GM18508 (cell line): ENCODE data around the gene PPP1CC.
"Not testable (repeated sequence)": the region's sequence is repeated elsewhere in the genome, so short reads cannot be mapped to it uniquely, and the experiment has no call there.

ENCODE experiments used
- ATAC-seq: cut with Tn5 transposase; IDR thresholded peaks from one replicate; pipeline ENCODE4 v1.9.1; 2021; ENCODE audit warnings: moderate number of reproducible peaks; ENCODE audit not compliant: insufficient read depth, unreplicated experiment

Gene PPP1CC

DNA sequence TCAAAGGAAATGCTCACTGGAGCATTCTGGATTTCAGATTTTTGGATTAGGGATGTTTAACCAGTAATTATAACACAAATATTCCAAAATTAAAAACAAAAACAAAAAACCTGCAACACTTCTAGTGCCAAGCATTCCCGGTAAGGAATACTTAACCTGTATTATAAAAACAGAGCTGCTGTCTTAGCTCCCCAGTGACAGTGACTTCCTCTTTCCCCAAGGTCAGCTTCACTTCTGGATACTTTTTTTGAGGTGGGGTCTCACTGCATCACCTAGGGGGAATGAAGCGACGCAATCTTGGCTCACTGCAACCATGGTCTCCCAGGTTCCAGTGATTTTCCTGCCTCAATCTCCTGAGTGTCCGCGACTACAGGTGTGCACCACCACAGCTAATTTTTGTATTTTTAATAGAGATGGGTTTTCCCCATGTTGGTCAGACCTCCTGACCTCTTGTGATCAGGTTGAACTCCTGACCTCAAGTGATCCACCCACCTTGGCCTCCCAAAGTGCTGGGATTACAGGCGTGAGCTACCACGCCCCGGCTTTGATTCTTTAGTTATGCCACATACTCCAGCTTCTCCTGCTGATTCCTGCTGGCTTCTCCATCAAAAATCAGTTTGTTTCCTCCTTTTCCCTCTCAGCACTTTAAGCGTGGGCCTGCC lies 15.9 kb downstream of the PPP1CC start:
- ATAC-seq = no peak

DNA sequence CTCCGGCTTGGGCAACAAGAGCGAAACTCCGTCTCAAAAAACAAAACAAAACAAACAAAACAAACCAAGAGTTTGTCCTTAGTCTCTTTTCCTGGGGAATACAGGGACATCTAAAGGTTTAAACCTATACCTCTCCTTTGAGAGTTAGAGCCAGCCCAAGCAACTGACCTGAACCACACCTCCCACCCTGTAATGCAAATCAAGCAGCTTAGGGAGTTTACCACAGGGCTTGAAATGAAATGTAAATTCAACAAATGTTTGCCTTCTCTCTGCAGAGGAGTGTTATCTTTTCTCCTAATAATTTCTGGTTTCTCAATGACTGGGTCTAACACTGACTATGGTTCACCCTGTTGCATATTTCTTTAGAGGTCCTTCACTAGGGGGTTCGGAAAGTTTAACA lies 16.7 kb downstream of the PPP1CC start:
- ATAC-seq = no peak

DNA sequence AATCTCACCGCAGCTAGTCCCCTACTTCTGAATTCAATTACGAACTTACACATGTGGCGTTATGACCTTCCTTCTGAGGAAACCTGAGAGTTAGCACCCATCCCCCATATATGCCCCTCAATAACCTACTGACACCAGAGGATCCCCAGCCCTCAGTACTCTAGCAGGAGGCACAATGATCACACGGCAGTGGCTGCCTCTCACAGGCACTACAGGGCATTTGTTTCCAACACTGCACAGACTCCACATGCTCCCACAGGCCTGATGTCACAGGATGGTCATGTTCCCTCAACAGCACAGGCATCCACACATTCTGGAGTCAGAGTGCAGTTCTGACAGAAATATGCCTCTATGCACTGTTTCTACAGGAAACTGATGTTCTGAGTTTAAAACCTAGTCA lies 17.4 kb downstream of the PPP1CC start:
- ATAC-seq = no peak

DNA sequence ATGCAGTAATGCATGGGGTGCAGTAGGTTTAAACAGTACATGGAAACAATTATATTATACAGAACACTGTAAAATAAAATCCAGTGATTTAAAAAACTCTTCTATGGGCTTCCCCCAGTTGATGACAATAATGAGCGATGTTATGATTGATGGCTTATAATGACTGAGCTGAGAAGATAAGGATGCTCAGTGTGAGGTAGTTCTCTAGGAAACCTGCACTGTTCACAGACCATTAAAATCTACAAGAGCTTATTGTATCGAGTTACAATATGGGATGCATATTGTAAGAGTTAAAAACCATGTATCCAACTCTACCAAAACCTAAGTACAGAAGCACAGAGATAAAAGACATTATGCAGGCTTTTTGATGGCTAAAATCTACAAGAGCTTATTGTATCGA lies 19.8 kb downstream of the PPP1CC start:
- not testable (repeated sequence) for ATAC-seq

DNA sequence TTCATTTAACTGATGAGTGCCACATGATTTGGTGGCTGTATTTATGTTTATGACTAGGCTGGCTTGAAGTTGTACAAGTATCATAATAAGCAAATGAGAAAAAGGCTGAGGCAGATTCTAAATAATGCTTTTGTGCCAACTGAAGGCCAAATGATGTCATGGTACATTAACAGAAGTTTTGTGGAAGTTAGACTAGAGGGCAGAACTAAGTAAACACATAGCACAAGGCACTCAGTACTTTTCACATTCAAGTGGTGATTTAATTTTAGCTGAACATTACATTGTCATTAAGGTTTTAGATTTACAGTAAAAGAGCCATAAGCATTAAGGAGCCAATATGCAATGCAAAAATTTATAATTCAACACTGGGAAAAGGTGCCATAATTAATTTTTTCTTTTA lies 21.1 kb downstream of the PPP1CC start:
- no peak for ATAC-seq

DNA sequence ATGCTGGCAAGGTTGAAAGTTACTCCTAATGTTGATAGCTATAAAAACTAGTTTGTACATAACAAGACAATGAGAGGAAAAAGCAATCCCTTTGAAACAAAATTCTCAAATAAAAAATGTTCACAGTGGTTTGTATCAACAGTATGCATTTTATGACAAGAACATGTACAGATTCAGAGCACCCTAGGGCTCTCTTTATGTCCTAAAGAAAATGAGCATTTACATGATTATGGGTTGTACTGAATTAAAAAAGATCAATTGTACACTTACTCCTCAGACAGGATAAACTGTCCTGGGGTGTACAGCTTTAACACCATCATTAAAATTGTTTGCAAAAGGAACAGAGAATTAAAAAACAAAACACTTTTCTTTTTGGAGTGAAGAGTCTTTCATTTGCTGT lies 22.2 kb downstream of the PPP1CC start:
- no peak for ATAC-seq

DNA sequence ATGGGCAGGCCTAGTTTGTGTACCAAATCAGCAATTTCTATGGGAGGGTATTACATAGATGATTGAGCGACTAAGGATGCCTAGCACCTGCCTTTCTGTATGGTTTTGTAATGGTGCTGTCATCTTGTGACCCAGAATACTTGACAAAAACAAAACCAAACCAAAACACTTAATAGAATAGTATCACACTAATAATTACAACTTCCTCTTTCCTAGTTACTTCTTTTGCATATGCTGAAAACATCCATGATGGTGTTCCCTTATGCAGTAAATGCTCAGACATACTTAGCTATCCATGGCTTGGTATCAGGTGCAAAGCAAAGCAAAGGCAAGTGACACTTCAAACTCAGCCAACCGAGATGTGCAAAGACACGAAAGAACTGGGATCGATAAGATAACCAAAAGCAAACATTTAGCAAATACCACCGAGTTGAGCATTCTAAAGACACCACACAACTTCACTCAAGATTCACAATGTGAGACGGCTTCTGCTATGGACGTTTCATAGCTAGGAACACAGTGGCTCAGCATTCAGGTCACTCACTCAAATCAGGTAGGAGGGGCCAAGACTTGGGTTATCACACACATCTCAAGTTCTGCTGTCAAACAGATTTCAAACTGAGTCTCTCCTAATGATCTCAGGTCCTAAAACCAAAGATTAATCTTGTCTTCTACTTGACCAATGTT lies 24.3 kb downstream of the PPP1CC start:
- no peak for ATAC-seq

DNA sequence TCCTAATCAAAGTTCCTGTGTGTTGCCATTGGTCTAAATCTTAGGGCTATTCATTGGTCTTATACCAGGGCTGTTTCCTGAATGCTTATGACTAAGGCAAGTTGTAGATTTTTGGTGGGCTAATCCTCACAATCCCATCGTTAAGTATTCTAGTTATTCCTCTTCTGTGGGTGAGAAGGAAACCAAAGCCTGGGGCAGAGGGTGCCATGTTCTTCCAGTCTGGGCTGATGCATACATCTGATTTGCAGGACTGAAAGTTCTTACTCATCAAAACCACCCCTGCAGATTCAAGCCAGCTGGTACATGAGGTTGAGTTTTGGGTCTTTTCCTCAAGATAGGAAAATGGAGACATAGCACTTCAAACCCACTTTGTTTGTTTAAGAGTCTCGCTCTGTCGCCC lies 25.7 kb downstream of the PPP1CC start:
- no peak for ATAC-seq

DNA sequence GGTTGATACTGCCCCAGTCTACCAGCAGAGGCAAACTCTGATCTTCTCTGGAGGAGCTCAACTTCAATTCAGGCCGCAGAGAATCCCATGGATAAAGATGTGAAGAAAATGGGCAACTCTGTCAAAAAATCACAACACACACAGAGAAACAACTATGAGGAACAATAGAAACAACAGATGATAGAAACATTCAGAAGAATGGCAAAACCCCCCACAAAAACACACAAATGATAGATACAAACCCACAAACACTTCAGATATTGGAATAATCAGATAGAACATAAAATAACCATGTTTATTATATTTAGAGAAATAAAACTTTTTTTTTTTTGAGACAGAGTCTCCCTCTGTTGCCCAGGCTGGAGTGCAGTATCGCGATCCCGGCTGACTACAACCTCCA lies 33.8 kb downstream of the PPP1CC start:
- ATAC-seq = no peak

DNA sequence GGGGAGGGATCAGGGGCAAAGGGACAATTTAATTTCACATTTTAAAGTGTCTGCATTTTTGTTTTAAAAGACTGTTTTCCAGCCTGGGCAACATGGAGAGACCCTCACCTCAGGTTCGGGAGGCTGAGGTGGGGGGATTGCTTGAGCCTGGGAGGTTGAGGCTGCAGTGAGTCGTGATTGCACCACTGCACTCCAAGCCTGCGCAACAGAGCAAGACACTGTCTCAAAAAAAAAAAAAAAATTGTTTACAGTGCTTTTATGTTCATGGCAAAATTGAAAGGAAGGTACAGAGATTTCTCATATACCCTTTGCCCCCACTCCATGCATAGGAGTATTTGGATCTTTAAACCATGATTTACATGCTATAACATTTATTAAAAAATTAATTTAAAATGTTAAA lies 37.4 kb downstream of the PPP1CC start:
- no peak for ATAC-seq

DNA sequence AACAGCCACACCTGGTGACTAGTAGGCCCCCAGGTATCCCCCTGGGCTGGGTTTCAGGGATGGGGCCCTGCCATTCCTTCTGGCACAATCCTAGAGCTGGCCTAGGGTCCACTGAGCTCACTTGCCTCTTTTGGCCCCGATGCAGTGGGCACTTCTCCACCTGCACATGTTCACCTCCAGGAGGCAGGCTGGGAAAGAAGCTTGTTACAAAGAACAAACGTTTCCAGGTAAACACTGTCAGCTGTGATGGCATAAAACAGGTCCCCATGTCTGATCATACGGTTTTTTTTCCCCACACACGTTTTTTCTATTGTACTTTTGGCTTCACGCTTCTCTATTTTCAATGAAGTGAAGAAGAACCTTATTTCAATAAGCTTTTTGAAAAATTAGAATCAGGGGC lies 37.9 kb downstream of the PPP1CC start:
- ATAC-seq = no peak

DNA sequence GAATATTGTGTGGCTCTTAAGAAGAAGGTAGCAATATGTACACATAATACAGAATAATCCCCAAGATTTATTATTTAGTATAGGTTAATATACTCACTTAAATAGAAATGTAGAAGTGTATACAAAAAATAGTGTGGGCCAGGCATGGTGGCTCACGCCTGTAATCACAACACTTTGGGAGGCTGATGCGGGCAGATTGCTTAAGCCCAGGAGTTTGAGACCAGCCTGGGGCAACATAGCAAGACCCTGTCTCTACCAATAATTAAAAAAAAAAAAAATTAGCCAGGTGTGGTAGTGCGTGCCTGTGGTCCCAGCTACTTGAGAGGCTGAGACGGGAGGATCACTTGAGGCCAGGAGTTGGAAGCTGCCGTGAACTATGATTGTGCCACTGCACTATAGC lies 38.5 kb downstream of the PPP1CC start:
- no peak for ATAC-seq

DNA sequence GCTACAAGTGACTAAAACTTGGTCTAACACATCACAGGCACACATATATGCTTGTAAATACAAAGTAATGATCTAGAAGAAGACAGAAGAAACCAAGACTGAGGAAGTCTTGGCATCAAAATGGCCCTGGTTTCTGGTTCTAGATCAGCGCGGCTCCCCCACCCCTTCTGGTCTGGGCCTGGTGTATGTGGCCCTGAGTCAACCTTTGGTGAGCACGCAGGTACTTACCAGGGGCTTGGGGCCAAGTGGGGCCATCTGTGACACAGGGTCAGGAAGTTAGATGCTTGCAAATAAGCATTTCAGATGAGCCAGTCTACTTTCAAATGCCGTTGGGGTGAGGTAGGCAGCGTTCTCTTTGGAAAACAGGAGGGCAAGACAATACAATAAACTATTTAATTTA lies 40.6 kb downstream of the PPP1CC start:
- ATAC-seq = no peak

DNA sequence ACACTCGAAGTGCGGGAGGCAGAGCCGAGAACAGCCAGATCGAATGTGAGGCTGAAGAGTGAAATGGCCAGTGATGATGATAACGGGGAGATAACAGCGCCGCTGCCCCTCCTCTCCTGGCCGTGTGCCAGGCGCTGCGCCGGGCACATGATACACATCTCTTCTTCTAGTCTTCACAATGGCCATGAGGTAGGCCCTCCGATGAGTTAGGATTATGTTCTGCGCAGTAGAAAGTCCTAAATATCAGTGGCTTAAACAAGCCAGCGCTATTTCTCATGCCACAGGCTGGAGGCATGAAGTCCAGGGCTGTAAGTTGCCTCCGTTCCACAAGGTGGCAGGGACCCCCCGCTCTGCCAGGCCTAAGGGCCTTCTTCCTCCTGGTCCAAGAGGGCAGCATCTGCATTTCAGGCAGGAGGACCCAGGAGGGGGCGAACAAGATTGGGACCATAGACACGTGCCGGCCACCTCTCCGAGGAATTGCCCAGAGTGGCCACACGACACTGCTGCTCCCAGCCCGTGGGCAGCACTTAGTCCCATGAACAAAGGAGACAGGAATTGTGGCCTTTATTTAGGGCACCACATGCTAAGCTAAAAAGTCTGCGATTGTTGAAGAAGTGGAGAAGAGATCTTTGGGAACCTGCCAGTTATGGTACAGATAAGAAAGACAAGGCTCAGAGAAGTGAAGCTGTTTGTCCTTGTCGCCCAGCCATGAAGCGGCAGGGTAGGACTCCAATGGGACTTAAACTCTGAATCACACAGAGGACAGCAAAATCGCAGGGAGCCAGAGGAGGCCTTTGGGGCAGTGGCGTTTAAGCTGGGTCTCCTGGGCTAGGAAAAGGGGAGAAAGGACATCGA lies 42.9 kb downstream of the PPP1CC start:
- no peak for ATAC-seq

DNA sequence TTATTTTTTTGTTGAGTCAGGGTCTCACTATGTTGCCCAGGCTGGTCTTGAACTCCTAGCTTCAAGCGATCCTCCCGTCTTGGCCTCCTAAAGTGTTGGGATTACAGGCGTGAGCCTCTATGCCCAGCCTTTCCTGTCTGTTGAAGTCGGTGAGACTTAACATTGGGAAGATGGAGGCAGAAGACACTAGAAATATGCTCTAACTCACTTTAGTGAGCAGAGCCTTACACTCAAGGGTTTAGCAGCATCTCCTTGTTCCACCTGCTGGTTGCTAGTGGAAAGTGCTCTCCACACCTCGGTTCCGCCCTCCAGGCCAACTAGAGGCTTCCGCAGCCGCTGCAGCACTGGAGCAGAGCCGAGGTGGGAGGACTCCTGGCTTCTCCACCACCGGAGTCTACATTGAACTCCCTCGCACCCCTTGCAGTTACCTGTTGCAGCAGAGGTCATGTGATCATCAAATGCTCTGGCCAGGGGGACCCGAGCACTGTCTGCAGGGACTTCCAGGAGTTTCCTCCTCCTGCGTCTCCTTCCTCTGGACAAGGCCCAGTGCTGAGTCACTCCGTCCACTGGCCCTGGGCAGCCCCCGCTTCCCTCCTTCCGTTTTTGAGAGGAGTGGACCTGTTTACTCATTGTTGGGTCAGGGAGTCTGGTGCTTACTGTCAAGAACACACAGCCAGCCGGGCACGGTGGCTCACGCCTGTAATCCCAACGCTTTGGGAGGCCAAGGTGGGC lies 44.4 kb downstream of the PPP1CC start:
- ATAC-seq = peak; percentile 70

DNA sequence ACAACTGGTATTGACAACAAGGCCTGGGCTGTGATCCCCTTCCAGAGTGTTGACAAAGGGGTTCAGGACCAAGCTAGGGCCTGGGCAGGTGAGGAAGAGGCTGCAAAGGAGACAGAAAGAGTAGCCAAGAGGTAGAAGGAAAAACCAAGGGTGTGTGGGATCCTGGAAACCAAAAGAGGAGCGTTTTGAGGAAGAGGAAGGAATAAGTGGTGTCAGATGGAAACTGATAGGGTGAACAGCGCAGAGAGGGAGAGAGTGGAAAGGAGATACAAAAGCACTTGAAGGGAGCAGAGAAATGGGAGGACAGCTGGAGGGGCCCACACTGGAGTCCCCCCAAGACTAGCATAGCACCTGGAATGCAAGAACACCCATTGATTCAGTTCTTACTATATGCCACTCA lies 45.5 kb downstream of the PPP1CC start:
- no peak for ATAC-seq

DNA sequence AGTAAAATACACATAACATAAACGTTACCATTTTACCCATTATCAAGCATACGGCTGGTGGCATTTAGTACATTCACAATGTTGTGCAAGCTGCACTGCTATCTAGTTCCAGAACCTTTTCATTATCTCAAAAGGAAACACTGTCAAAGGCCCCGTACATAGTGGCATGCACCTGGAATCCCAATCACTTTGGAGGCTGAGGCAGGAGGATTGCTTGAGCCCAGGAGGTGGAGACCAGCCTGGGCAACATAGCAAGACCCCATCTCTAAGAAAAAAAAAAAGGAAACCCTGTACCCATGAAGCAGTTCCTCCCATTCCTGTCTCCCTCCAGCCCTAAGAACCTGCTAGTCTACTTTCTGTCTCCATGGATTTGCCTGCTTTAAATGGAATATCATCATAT lies 46.4 kb downstream of the PPP1CC start:
- ATAC-seq = no peak

DNA sequence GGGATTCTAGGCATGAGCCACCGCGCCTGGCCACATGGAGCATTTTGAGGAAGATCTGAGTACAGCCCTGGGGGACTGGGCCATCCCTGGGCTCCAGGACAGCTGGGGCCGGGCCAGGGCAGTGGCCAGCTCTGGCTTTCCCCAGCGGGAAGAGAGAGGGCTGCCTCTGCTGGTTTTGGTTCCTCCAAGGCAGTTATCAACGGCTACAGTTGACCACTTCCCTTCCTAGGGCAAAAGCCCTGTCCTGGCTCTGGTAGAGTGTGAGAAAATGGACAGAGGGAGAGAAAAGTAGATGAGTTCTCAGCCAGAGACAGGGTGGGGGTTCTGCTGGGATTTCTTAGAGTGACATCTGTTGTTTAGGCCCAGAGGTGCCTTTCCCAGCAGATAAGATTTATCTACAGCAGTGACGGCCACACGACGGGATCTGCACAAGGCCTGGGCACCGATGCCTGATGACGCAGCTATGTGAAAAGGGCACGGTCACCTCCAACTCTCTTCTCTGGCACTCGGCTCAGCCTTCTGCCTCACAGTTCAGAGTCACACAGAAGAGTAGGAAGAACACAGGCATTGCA lies 48.3 kb downstream of the PPP1CC start:
- ATAC-seq = no peak

DNA sequence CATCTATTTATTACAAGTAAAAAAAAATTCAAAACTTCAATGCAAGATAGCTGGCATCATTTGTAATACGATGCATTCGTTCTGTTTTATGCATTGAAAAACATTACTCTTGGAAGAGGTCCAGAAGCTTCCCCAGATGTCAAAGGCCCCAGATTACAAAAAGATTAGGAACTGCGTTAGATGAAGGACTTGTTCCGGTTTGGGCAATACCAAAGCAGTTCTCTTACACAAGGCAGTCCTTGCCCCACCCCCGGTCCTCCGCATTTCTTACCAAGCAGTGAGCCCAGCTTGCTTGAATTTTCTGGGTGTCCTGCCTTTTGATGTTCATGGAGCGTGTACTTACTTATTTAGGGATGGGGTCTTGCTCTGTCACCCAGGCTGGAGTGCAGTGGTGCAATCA lies 49.0 kb downstream of the PPP1CC start:
- no peak for ATAC-seq

DNA sequence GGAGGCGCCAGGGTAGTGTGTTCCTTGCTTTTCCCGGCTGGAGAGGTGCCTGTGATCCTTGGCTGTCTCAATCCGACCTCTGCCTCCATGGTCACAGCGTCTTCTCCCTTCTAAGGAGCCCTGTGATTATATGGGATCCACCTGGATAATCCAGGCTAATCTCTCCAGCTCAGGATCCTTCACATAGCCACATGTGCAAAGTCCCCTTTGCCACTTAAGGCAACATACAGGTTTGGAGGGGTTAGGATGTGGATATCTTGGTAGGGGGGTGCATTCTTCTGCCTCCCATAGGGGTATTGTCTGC lies 52.6 kb downstream of the PPP1CC start:
- ATAC-seq = no peak
